ENCODE data around the gene SLC22A12.

The SLC22A12 gene

DNA sequence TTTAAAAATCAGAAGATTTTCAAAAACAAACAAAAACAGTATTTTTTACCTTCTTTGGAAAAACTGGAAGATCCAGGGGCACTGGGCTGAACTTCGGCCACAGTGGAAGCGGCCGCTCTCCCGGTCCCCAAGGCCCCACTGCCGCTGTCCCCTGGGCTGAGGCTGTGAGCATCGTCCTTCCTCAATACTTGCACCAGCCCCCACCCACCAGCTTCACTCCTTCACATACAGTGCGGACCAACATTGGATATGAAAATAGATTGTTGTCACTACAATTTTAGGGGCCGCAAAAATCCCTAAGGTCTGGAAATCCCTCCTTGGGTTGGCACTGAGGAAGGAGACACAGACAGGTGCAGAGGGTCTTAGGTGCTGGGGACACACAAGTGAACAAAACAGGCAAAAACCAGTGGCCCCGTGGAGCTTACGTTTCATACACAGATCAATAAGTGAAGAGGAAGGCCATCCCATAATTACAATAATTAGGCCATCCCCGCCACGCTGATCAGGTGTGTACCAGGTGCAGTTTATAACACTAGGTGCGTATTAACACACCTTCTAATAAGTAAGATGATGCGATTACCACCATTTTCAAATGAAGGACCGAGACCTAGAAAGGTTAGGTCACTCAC is 28.2 kb upstream of the SLC22A12 start:
- no peak for DNase-seq (ENCODE audit: extremely low spot score)
- TF ChIP-seq, protein P1, sequence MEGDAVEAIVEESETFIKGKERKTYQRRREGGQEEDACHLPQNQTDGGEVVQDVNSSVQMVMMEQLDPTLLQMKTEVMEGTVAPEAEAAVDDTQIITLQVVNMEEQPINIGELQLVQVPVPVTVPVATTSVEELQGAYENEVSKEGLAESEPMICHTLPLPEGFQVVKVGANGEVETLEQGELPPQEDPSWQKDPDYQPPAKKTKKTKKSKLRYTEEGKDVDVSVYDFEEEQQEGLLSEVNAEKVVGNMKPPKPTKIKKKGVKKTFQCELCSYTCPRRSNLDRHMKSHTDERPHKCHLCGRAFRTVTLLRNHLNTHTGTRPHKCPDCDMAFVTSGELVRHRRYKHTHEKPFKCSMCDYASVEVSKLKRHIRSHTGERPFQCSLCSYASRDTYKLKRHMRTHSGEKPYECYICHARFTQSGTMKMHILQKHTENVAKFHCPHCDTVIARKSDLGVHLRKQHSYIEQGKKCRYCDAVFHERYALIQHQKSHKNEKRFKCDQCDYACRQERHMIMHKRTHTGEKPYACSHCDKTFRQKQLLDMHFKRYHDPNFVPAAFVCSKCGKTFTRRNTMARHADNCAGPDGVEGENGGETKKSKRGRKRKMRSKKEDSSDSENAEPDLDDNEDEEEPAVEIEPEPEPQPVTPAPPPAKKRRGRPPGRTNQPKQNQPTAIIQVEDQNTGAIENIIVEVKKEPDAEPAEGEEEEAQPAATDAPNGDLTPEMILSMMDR (IDR thresholded peaks at IDR 0.05; ENCODE audit: control extremely low read depth, extremely low read depth, low read depth, missing control alignments), result no peak
- ChIA-PET CTCF (no interaction called here), POLR2A (no interaction called here)

DNA sequence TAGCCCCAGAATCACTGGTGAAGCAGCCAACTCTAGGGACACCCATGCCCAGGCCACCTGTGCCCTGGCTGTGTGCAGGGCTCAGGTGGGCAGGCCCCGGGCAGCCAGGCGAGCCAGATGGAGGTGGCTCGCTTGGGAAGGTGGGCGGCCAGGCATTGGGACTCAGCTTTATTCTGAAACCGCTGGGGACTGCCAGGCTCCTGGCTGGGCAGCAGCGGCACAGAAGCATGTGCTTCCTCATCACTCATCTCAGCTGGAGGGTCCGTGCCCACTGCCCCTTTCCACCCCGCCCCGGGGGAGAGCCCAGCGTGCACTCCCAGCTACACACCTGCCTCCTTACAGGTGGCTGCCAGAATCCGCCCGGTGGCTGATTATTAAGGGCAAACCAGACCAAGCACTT is 27.1 kb upstream of the SLC22A12 start:
- no peak for DNase-seq (ENCODE audit: extremely low spot score)
- TF ChIP-seq, protein P1 (IDR thresholded peaks at IDR 0.05; ENCODE audit: control extremely low read depth, extremely low read depth, low read depth, missing control alignments), result no peak
- CTCF ChIA-PET, result interaction anchor here (1.1 kb wide), 1 partner anchor 10 kb away, joined by 3 read pairs; no protein-coding TSS in a partner anchor
- POLR2A ChIA-PET, result no interaction called here

DNA sequence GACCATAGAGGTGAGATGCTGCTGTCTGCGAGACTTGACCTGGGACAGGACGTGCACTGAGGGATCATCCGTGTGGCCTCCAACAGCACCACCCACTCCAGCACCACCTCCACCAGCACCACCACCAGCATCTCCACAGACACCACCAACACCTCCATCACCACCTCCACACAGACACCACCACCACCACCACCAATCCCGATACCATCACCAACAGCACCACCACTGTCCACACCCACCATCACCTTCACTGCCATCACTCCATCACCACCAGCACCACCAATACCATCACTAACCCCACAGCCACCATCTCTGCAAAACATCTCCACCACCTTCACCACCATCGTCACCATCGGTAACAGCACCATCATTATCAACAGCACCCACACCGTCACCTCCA is 26.6 kb upstream of the SLC22A12 start:
- DNase-seq (ENCODE audit: extremely low spot score), result no peak
- POLR2A ChIA-PET, result no interaction called here
- TF ChIP-seq, protein P1 (IDR thresholded peaks at IDR 0.05; ENCODE audit: control extremely low read depth, extremely low read depth, low read depth, missing control alignments), result no peak
- CTCF ChIA-PET, result interaction anchor here (1.1 to 1.3 kb wide), 2 partner anchors 11 to 86 kb away, joined by 3 read pairs; no protein-coding TSS in a partner anchor

DNA sequence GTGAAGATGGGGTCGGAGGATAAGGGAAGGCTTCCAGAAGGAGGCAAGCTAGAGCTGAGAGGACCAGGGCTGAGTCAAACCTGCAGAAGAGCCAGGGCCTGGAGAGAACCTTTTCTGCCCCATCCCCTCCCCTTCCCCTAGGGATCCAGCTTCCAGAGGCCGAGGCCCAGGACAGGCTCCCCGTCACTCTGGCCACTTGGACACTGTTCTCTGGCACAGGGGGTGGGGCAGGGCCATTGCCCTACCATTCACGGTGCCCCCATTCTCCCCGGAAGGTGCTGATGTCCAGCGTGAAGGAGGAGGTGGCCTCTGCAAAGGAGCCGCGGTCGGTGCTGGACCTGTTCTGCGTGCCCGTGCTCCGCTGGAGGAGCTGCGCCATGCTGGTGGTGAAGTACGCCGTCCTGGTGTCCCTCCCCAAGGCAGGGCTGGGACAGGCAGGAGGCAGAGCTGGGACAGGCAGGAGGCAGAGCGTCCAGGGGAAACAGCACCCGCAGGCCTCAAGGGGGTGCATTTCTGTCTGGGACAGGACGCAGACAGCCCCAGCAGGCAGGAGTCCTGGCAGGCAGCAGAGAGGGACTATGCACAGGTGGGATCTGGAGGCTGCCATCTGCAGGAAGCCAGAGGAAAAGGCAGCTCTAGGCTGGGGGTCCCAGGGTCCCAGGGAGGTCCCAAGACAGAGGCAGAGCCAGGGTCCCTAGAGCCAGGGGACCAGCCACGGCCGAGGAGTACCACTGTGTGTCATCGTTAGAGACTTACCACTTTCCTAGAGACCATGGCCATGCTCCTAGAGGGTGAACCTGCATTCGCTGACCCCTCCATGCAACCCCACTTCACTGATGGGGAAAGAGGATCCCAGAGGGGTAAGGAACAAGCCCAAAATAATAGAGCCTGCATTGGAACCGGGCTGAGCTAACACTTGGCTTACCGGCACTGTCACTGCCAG is 25.8 kb upstream of the SLC22A12 start:
- TF ChIP-seq, protein P1 (IDR thresholded peaks at IDR 0.05; ENCODE audit: control extremely low read depth, extremely low read depth, low read depth, missing control alignments), result no peak
- ChIA-PET POLR2A (no interaction called here), CTCF (interaction anchor here (1.1 to 1.3 kb wide), 2 partner anchors 11 to 85 kb away, joined by 3 read pairs; no protein-coding TSS in a partner anchor)
- no peak for DNase-seq (ENCODE audit: extremely low spot score)

DNA sequence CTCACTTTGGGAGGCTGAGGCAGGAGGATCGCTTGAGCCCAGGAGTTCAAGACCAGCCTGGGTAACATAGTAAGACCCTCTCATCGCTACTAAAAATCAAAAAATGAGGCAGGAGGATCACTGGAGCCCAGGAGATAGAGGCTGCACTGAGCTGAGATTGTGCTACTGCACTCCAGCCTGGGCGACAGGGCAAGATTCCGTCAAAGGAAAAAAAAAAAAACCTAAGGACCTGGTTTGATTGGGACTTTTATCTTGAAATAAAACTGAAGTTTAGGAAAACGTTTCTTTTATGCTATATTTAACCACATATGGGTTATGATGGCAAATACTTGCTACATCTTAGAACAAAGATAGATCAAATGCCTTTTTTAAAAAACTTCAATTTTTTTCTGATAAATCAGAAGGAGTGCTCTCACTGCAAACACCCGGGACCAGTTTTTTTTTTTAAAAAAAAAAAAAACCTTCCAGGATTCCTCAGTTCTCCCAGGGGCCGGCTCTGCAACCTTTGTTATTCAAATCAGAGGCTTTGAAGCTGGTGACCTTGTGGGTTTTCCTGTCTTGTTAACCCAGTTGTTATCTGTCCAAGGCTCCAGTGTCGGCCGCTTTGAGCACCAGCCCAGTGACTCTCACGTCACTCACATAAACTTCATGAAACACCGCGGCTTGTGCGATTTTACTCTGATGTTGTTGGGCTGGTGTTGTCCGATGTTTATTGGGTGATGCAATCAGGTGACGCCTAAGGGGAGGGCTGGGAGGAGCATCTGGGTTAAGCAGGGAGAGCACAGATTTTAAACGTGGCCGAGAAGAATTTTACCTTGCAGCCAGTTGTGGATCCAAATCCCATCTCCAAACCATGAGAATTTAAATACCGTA is 24.7 kb upstream of the SLC22A12 start:
- ChIA-PET POLR2A (no interaction called here), CTCF (interaction anchor here (1.9 kb wide), 1 partner anchor 86 kb away, joined by 6 read pairs; no protein-coding TSS in a partner anchor)
- TF ChIP-seq, protein P1 (IDR thresholded peaks at IDR 0.05; ENCODE audit: control extremely low read depth, extremely low read depth, low read depth, missing control alignments), result no peak
- no peak for DNase-seq (ENCODE audit: extremely low spot score)
